ENCODE measurements around the gene CRYAA. TPM values are rescaled to one million over a fixed set of nuclear protein-coding genes. Genes with fewer than 3 reads are reported as not detected.

Gene CRYAA
- total RNA-seq = not detected in 2 replicates

GRCh38 chr21:43168708-43169107 lies at the start of gene CRYAA:
Gene CRYAA, plus strand, starts transcription at chr21:43169008. Its CDS starts 92 bp downstream, at chr21:43169100.

Other genes with a start within 250 kb of the CRYAA start
- gene ERVH48-1, start 243.4 kb upstream of the CRYAA start, total RNA-seq = not detected in 2 replicates
- gene PKNOX1, start 194.4 kb upstream of the CRYAA start, total RNA-seq = 7.4 and 9.7 TPM in 2 replicates
- gene CBS, start 93.2 kb upstream of the CRYAA start, total RNA-seq = 80.2 and 93.3 TPM in 2 replicates
- 10.6 and 13.5 TPM in 2 replicates for gene U2AF1, start 61.4 kb upstream of the CRYAA start, total RNA-seq

Measured in pericardium fibroblast (primary cell).